ENCODE results near the gene TCF4. TPM values are rescaled to one million over a fixed set of nuclear protein-coding genes. Genes with fewer than 3 reads are reported as not detected.

Gene TCF4
- total and polyA plus RNA-seq, 8 donors: 5.1 to 187 (median 39.9) TPM

DNA sequence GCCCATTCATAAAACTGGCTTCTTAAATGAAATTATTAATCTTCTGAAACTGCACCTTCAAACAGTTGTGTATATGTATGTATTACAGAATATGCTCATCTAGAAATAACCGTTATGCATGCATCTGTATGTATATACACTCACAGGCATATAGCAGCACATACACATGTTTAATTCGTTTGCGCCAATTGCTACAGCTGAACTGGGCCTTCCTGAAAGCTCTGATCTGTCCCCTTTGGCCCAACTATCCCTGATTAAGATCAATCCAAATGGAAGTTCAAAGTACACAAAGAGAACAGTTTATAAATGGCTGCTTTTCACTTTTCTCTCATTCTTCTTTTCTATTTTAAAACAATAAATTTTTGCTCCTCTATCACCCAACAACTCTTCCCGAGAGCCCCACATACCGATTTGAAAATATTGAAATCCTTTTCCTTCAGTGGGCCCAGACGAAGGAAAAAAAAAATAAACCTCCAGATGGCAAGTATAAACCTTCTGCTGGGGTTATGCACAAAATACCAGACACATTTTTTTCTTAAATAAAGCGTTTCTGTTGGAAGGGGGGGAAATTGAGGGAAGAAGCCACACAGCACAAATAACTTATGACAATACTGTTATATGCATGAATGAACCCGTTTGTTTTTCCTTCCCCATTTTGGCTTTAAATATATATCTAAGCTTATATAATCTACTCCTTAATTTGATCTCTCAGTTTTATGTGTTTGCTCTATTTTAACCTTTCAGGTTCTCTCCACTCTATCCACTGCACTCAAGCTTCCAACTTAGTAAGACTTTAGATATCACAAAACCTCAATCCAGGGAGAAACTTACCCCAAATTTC, 267.3 kb downstream of the TCF4 start:
- DNase-seq: peak in 1 of 2 donors; percentile 51
- peaks cover 0 to 58% (median 15%) of the 10 kb centered on the region in 4 donors for H3K4me1 ChIP-seq
- H3K27me3 ChIP-seq: peaks cover 0 to 26% (median 3%) of the 10 kb centered on the region in 3 donors
- peak overlapping the region in 4 of 5 donors; percentile 81 to 92 (median 90) for H3K27ac ChIP-seq
- 42 to 60% (median 50%) methylated on average over 8 of the region's 8 CpGs for WGBS, 5 donors
- H3K9me3 ChIP-seq: no peaks in the 10 kb centered on the region
- H3K4me3 ChIP-seq: peak overlapping the region; percentile 48 to 53 (median 52)
- H3K36me3 ChIP-seq: no peaks in the 10 kb centered on the region
- intact Hi-C loops (cut with DNase I; ENCODE audit: low total_unique reads): no loop called here
- TF ChIP-seq, protein P1, sequence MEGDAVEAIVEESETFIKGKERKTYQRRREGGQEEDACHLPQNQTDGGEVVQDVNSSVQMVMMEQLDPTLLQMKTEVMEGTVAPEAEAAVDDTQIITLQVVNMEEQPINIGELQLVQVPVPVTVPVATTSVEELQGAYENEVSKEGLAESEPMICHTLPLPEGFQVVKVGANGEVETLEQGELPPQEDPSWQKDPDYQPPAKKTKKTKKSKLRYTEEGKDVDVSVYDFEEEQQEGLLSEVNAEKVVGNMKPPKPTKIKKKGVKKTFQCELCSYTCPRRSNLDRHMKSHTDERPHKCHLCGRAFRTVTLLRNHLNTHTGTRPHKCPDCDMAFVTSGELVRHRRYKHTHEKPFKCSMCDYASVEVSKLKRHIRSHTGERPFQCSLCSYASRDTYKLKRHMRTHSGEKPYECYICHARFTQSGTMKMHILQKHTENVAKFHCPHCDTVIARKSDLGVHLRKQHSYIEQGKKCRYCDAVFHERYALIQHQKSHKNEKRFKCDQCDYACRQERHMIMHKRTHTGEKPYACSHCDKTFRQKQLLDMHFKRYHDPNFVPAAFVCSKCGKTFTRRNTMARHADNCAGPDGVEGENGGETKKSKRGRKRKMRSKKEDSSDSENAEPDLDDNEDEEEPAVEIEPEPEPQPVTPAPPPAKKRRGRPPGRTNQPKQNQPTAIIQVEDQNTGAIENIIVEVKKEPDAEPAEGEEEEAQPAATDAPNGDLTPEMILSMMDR (IDR thresholded peaks at IDR 0.05): no peak
- no peak for TF ChIP-seq POLR2A (IDR thresholded peaks at IDR 0.05)
- TF ChIP-seq EP300 (IDR thresholded peaks at IDR 0.05): no peak
- TF ChIP-seq POLR2AphosphoS5 (IDR thresholded peaks at IDR 0.05): no peak

DNA sequence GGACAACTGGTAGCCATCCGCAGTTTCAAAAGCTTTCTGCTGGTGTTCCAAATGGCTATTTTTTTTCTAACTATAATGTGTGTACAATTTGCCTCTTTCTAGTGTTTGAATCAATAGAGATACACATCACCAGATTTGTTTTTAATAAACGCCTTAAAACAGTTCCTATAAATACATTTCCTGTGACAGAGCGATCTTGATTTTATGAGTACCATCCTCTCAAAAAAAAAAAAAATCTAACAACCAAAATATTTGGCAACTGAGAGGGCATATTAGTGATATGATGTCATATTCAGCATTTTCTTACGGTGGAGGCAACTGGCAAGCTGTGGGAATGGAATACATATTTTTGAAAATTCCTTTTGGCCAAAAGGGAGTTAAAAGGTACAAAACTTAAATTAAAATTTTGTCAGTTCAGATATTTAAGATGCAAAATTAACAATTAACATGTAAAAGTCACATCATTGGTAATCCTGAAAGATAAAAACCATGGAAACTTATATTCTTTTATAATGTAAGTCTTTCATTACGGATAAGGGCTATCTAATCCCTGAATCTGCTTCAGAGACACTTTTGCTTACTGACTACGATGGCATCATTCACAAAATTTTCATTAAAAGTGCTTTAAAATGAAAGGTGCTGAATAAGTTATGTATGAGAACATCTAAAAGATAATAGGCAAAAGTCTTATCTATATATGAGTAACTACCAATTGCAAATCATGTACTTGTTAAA, 268.4 kb downstream of the TCF4 start:
- H3K4me3 ChIP-seq: peak overlapping the region; percentile 8 to 52 (median 50)
- peaks cover 0 to 59% (median 15%) of the 10 kb centered on the region in 4 donors for H3K4me1 ChIP-seq
- intact Hi-C loops (cut with DNase I; ENCODE audit: low total_unique reads): no loop called here
- no peak for DNase-seq
- H3K9me3 ChIP-seq: no peaks in the 10 kb centered on the region
- no peaks in the 10 kb centered on the region for H3K36me3 ChIP-seq
- peak overlapping the region in 4 of 5 donors; percentile 81 to 92 (median 90) for H3K27ac ChIP-seq
- 57 to 71% (median 67%) methylated on average over 6 of the region's 6 CpGs for WGBS, 5 donors
- no peak for TF ChIP-seq POLR2A (IDR thresholded peaks at IDR 0.05)
- TF ChIP-seq, protein P1 (IDR thresholded peaks at IDR 0.05): no peak
- no peak for TF ChIP-seq POLR2AphosphoS5 (IDR thresholded peaks at IDR 0.05)
- no peak for TF ChIP-seq EP300 (IDR thresholded peaks at IDR 0.05)
- H3K27me3 ChIP-seq: peaks cover 0 to 18% (median 3%) of the 10 kb centered on the region in 3 donors

DNA sequence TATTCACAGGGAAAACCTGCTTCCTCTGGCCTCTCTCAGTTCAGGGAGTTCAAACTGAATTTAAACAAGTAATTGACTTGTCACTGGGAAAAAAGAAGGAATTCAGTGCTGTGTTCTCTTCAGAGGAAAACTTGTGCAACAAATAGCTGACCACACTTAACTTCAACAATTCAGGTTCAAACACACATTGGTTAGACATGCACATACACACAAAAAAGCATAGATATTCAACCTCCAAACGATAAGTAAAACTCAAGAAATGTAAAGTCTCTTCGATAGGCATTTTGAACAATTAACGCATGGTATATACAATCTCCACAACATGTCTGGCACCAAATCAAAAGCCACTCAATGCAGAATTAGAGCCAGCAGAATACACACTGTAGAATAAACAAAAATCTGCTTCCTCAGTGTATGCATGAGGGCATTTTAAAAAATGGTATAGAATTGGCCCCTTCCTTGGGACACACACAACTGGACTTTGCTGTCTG, 269.0 kb downstream of the TCF4 start:
- Histone ChIP-seq H3K27ac (peak overlapping the region in 4 of 5 donors; percentile 81 to 92 (median 90)), H3K4me3 (peak overlapping the region in 3 of 4 donors; percentile 8 to 52 (median 48)), H3K9me3 (no peaks in the 10 kb centered on the region), H3K4me1 (peaks cover 0 to 63% (median 15%) of the 10 kb centered on the region in 4 donors), H3K27me3 (peaks cover 0 to 13% (median 3%) of the 10 kb centered on the region in 3 donors), H3K36me3 (no peaks in the 10 kb centered on the region)
- 46 to 58% (median 54%) methylated on average over 3 of the region's 3 CpGs for WGBS, 5 donors
- TF ChIP-seq POLR2A (IDR thresholded peaks at IDR 0.05) (no peak), POLR2AphosphoS5 (IDR thresholded peaks at IDR 0.05) (no peak), EP300 (IDR thresholded peaks at IDR 0.05) (no peak)
- TF ChIP-seq, protein P1 (IDR thresholded peaks at IDR 0.05): no peak
- peak in 1 of 2 donors; percentile 43 for DNase-seq
- intact Hi-C loops (cut with DNase I; ENCODE audit: low total_unique reads): no loop called here

DNA sequence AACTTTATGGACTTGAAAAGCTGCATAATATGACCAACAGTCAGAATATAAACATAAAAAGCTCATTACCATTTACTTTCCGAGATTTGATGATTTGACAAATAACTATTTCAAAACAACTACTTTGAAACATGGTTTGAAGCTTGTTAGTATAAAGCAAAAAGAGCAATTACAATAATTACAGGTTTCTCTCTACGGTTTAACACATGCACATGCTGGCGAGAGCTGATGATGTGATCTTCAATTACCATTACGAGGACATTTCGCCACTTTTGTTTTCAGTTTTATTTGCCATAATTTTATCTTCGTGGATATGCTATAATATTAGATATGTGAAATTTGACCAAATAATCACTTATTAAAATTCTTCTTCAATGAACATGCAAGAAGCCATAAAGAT, 270.1 kb downstream of the TCF4 start:
- H3K27me3 ChIP-seq: peaks cover 0 to 5% (median 3%) of the 10 kb centered on the region in 3 donors
- H3K36me3 ChIP-seq: no peaks in the 10 kb centered on the region
- peaks cover 0 to 56% (median 14%) of the 10 kb centered on the region in 4 donors for H3K4me1 ChIP-seq
- DNase-seq: no peak
- intact Hi-C loops (cut with DNase I; ENCODE audit: low total_unique reads): no loop called here
- TF ChIP-seq POLR2AphosphoS5 (IDR thresholded peaks at IDR 0.05): no peak
- TF ChIP-seq, protein P1 (IDR thresholded peaks at IDR 0.05): no peak
- no peak for TF ChIP-seq EP300 (IDR thresholded peaks at IDR 0.05)
- 63 to 83% (median 76%) methylated on average over 6 of the region's 6 CpGs for WGBS, 5 donors
- H3K9me3 ChIP-seq: no peaks in the 10 kb centered on the region
- H3K27ac ChIP-seq: peak overlapping the region in 3 of 5 donors; percentile 90 to 92 (median 91)
- H3K4me3 ChIP-seq: no peak overlapping the region

Measured in stomach (tissue), 9 donors.